Motor neuron (in vitro differentiated cells): ENCODE data around the gene RBM11. TPM values are rescaled to one million over a fixed set of nuclear protein-coding genes. Genes with fewer than 3 reads are reported as not detected.
A peak's percentile ranks its signal among the peaks of the same experiment; 100 is the strongest.

Source experiments
- ATAC-seq, 8 experiments: fragments of 200-7000 bp; cut with Tn5 transposase; replicated peaks in 6 of 8; 2 replicates each; pipeline ENCODE4 v1.8.0; 2021; ENCODE audit warnings: mild to moderate bottlenecking in 8 of 8, moderate library complexity in 8 of 8
- H3K27ac ChIP-seq, 2 donors: fragments of 250-450 bp; sonication (Bioruptor Pico); 2 replicates each; pipeline ENCODE4 v1.9.0; 2021; ENCODE audit warnings: antibody characterized with exemption in 2 of 2, mild to moderate bottlenecking in 2 of 2, moderate library complexity in 1 of 2
- H3K4me1 ChIP-seq, 2 donors: fragments of 250-450 bp; sonication (Bioruptor Pico); replicated peaks in 1 of 2; 2 replicates each; pipeline ENCODE4 v1.6.1; 2021; ENCODE audit warnings: antibody characterized with exemption in 2 of 2, mild to moderate bottlenecking in 2 of 2, moderate library complexity in 1 of 2
- H3K4me3 ChIP-seq, 5 donors: fragments of 250-450 bp; sonication (Bioruptor Pico); 2 replicates each; pipeline ENCODE4 v1.9.0; 2021; ENCODE audit warnings: antibody characterized with exemption in 5 of 5, mild to moderate bottlenecking in 5 of 5, moderate library complexity in 4 of 5
- WGBS, 10 experiments: fragments of 450-650 bp; shearing (Covaris generic); methylation state at CpG; one replicate each; pipeline ENCODE4 v1.0.0; 2022; 5-methylcytosine and 5-hydroxymethylcytosine counted together
- in situ Hi-C, 9 experiments: fragments of 400-800 bp; cut with MboI; loops; one replicate each; pipeline ENCODE4 v1.15.0; 2021; ENCODE audit warnings: low sequenced_read_pairs in 9 of 9, low pct_unique_long_range_greater_than_20kb in 2 of 9; ENCODE audit not compliant: unreplicated experiment in 9 of 9
- total RNA-seq, 8 experiments: library from RNA; unstranded; fragments of 300-600 nt; gene quantifications; 2 replicates each; pipeline versions ENCODE4 v1.2.3 to v1.2.4, GENCODE V29; 2022

The RBM11 gene
- total RNA-seq, 8 experiments from 2014 or later = 0.20 to 13.0 (median 5.8) TPM; not detected in 1

DNA sequence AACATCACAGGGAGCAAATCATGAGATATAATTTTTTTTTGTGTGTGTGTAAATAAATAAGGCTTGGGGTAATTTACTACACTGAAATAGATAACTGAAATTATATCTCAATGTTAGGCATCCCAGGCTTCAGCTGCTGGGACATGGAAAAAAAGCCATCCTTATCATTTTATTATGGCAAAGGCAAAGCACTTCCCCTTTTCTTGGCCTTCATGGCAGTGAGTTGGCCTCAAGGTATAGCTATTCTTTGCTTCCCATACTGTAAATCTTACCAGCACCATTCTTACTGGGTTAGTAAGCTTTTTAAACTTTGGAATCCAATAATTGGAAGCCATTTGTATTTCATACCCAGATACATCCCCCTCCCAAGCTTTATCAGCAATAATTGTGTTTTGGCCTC lies 29.0 kb downstream of the RBM11 start:
- no peak for ATAC-seq
- H3K27ac ChIP-seq = no peak overlapping the region
- H3K4me3 ChIP-seq = no peak overlapping the region
- in situ Hi-C loops = no loop called here
- H3K4me1 ChIP-seq = peaks cover 3 to 6% of the 10 kb centered on the region in 2 donors

DNA sequence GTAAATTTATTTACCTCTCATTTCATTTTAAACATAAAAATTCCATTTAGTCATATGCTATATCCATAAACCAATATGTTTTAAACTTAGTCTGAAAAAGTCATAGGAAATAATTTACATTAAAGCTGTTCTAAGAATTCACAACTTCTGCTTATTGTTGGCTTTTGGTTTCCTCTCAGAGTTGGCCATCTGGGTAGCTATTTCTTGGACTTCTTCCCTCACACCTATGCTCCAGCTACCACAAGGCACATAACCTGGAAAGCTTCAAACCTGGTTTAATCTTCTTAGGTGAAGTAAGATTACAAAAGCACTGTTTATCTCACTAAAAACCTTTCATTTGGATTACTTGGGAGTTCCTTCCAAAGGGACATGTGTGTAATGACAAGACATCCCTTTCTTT lies 29.8 kb downstream of the RBM11 start:
- H3K4me3 ChIP-seq = no peak overlapping the region
- no peak overlapping the region for H3K27ac ChIP-seq
- ATAC-seq = no peak
- in situ Hi-C loops = no loop called here
- peaks cover 3 to 6% of the 10 kb centered on the region in 2 donors for H3K4me1 ChIP-seq

- H3K4me3 ChIP-seq = no peak overlapping the region
- 0 to 60% (median 20%) methylated on average over 1 of the region's 1 CpG; no CpG with 5 or more reads in 3 of the 10 experiments for WGBS, 10 experiments
- ATAC-seq = no peak
- H3K4me1 ChIP-seq = no peaks in the 10 kb centered on the region
- no peak overlapping the region for H3K27ac ChIP-seq
- in situ Hi-C loops = loop anchor here in 3 of 9 experiments (25.0 kb wide), 1 partner anchor 1336 kb away; no protein-coding TSS in a partner anchor
Measured at GRCh38 chr21:14251336-14251735, 35.4 kb downstream of the RBM11 start.

DNA sequence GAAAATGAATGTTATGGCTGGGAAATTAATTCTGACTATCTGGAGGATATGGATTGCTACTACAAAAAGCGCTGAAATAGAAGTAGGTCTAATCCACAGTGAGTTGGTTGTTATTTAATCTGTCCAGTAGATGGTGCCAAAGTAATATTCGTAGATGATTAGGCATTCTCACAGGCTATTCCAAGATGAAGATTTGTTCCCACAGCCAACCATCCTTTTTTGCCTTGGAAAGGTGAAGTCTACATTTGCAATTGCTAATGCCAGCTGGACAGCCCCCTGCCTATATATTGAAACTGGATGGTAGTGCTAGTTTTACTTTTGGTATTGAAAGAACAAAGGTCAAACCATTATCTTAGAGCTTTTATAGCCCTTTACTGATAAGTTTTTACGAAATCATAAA lies 43.8 kb downstream of the RBM11 start:
- no peak overlapping the region for H3K4me3 ChIP-seq
- no peak overlapping the region for H3K27ac ChIP-seq
- in situ Hi-C loops = loop anchor here in 3 of 9 experiments (25.0 kb wide), 1 partner anchor 1328 kb away; no protein-coding TSS in a partner anchor
- H3K4me1 ChIP-seq = no peaks in the 10 kb centered on the region
- ATAC-seq = peak; percentile 72 to 92 (median 82)
- 33 to 69% (median 42%) methylated on average over 2 to 3 of the region's 3 CpGs; no CpG with 5 or more reads in 2 of the 10 experiments for WGBS, 10 experiments

GRCh38 chr21:14260174-14260764 lies 44.3 kb downstream of the RBM11 start:
- Histone ChIP-seq H3K4me1 (no peaks in the 10 kb centered on the region), H3K27ac (no peak overlapping the region), H3K4me3 (no peak overlapping the region)
- in situ Hi-C loops = loop anchor here in 3 of 9 experiments (25.0 kb wide), 1 partner anchor 1327 kb away; no protein-coding TSS in a partner anchor
- WGBS, 10 experiments = 0 to 75% (median 10%) methylated on average over 1 of the region's 1 CpG; no CpG with 5 or more reads in 2 of the 10 experiments
- no peak for ATAC-seq

DNA sequence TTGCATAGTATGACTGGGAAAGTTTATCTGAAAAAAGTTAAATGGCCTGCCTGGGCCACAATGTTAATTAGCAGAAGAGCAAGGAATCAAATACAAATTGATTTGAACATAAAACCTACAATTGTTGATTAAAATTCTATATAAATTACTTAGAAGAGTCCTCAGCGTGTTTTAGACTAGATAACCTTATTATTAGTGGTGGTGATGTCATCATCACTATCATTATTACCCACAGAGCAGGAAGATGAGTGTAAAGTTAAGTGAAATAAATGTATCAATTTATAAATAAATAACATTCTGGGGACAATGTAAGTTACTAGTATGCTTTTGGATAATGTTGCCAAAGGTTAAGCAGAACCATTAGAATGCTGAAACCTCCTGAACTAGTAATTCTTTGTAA lies 46.1 kb downstream of the RBM11 start:
- in situ Hi-C loops = loop anchor here in 3 of 9 experiments (25.0 kb wide), 1 partner anchor 1325 kb away; no protein-coding TSS in a partner anchor
- WGBS, 10 experiments = 0 to 100% (median 49%) methylated on average over 1 of the region's 1 CpG; no CpG with 5 or more reads in 2 of the 10 experiments
- H3K27ac ChIP-seq = no peak overlapping the region
- no peak overlapping the region for H3K4me3 ChIP-seq
- no peaks in the 10 kb centered on the region for H3K4me1 ChIP-seq
- ATAC-seq = no peak

DNA sequence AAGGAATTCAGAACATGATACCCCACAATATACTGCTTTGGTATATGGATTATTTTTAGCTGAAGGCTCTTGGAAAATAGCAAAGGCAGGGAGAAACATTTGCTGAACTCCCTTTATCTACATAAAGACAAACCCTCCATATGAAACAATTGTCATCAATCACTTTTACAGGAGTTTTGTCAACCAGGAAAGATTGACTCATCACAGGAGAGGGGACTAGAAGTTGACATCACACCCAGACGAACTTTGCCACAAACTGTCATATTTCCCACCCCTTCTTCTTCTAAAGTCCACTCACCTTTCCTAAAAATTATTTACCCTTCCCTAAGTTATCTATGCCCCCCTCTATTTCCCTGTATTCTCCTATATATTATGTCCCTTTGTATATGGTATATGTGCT lies 47.9 kb downstream of the RBM11 start:
- ATAC-seq = peak in 2 of 8 experiments; percentile 10 to 26
- 0 to 80% (median 50%) methylated on average over 1 of the region's 1 CpG; no CpG with 5 or more reads in 2 of the 10 experiments for WGBS, 10 experiments
- in situ Hi-C loops = loop anchor here in 3 of 9 experiments (25.0 kb wide), 1 partner anchor 1323 kb away; no protein-coding TSS in a partner anchor
- Histone ChIP-seq H3K4me3 (no peak overlapping the region), H3K27ac (no peak overlapping the region), H3K4me1 (no peaks in the 10 kb centered on the region)

- Histone ChIP-seq H3K27ac (no peak overlapping the region), H3K4me3 (no peak overlapping the region), H3K4me1 (no peaks in the 10 kb centered on the region)
- WGBS, 10 experiments = 0 to 100% (median 53%) methylated on average over 1 to 2 of the region's 2 CpGs; no CpG with 5 or more reads in 2 of the 10 experiments
- peak in 4 of 8 experiments; percentile 64 to 98 (median 96) for ATAC-seq
- in situ Hi-C loops = loop anchor here in 3 of 9 experiments (25.0 kb wide), 1 partner anchor 1322 kb away; no protein-coding TSS in a partner anchor
Measured at GRCh38 chr21:14265023-14265422, 49.1 kb downstream of the RBM11 start.

DNA sequence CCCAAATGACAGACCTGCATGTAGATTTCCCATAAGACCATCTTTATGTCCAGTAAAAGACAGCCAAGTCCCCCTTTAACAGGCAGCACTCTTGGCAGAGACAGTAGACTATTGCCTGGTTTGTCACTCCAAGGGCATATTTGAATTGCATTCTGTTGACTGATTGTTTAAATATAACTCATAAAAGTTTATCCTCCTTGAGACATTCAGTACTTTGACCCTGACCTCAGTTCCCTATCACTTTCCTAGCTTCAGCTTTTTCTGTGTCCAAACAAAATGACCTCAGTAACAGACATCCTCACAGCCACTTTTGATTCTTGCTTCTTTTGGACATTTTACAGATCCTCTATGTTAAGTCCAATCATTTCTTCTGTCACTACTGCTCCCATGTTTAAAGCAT lies 51.1 kb downstream of the RBM11 start:
- Histone ChIP-seq H3K4me3 (no peak overlapping the region), H3K4me1 (no peaks in the 10 kb centered on the region), H3K27ac (no peak overlapping the region)
- no peak for ATAC-seq
- in situ Hi-C loops = loop anchor here in 3 of 9 experiments (25.0 kb wide), 1 partner anchor 1320 kb away; no protein-coding TSS in a partner anchor

GRCh38 chr21:14270631-14271030 lies 54.7 kb downstream of the RBM11 start:
- in situ Hi-C loops = loop anchor here in 3 of 9 experiments (25.0 kb wide), 1 partner anchor 1317 kb away; no protein-coding TSS in a partner anchor
- Histone ChIP-seq H3K4me3 (no peak overlapping the region), H3K27ac (no peak overlapping the region), H3K4me1 (no peaks in the 10 kb centered on the region)
- 20 to 92% (median 40%) methylated on average over 1 to 2 of the region's 2 CpGs; no CpG with 5 or more reads in 5 of the 10 experiments for WGBS, 10 experiments
- ATAC-seq = peak in 1 of 8 experiments; percentile 44

GRCh38 chr21:14271053-14271452 lies 55.1 kb downstream of the RBM11 start:
- Histone ChIP-seq H3K27ac (no peak overlapping the region), H3K4me1 (no peaks in the 10 kb centered on the region), H3K4me3 (no peak overlapping the region)
- ATAC-seq = no peak
- in situ Hi-C loops = loop anchor here in 3 of 9 experiments (25.0 kb wide), 1 partner anchor 1316 kb away; no protein-coding TSS in a partner anchor
- WGBS, 10 experiments = 38 to 100% (median 75%) methylated on average over 1 to 3 of the region's 3 CpGs; no CpG with 5 or more reads in 2 of the 10 experiments

DNA sequence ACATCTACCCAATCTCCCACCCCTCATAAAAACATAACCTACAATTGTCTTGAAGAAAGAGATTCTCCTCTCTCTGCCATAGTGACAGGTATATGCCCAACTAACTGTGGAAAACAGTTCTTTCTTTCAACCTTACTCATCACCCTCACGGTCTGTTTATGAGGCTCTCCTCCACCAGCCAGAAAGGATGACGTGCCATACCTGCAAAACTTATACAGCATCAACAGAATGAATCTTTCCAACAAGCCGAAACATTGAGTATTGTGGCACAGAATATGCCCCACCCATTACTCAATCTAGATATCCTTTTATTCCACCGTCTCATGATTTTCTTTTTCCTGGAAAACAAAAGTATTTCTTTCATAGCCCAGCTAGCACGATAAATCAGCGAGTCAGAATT lies 55.7 kb downstream of the RBM11 start:
- no peak overlapping the region for H3K4me3 ChIP-seq
- in situ Hi-C loops = loop anchor here in 3 of 9 experiments (25.0 kb wide), 1 partner anchor 1316 kb away; no protein-coding TSS in a partner anchor
- ATAC-seq = no peak
- no peak overlapping the region for H3K27ac ChIP-seq
- WGBS, 10 experiments = 17 to 100% (median 68%) methylated on average over 2 to 6 of the region's 6 CpGs
- no peaks in the 10 kb centered on the region for H3K4me1 ChIP-seq

DNA sequence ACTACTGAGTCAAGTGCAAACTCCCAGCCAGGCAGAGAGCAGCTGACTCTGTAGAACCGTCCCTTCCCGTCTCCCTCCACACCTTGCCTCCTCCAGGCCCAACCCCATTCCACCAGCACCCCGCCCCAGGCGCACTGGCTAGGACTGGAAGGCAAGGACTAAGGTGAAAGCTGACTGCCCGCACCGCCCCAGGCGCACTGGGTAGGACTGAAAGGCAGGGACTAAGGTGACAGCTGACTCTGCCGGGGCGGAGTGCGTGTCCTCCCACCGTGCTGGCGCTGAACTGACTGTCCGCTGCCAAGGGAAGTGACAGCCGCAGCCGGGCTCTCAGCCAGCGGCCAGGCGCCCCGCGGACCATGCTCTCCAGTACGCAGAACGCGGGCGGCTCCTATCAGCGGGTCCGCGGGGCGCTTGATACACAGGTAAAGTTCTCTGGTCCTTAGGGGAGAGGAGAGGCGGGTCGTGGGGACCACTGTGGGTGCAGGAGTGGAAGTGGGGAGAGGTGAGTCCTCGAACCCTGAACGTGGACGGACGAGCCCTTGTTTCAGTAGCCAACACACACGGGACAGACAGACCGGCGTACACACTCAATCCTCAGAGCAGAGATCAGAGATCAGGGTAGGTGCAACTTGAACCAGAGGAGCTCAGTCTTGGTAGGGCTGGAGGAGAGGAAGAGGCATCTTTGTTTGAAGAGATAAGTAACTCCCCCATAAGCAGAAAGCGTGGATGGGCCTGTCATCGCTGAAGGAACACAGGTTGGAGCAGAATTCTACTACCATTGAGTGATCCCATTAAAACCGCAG lies 58.0 kb downstream of the RBM11 start:
- WGBS, 10 experiments = 22 to 100% (median 83%) methylated on average over 2 to 22 of the region's 39 CpGs; no CpG with 5 or more reads in 3 of the 10 experiments
- in situ Hi-C loops = loop anchor here in 3 of 9 experiments (25.0 kb wide), 1 partner anchor 1313 kb away; no protein-coding TSS in a partner anchor
- H3K27ac ChIP-seq = no peak overlapping the region
- H3K4me1 ChIP-seq = no peaks in the 10 kb centered on the region
- no peak overlapping the region for H3K4me3 ChIP-seq
- ATAC-seq = peak in 6 of 8 experiments; percentile 27 to 82 (median 47)
